Measurements from ENCODE around the gene LRRC8C.
A peak's percentile ranks its signal among the peaks of the same experiment; 100 is the strongest.

LRRC8C gene

DNA sequence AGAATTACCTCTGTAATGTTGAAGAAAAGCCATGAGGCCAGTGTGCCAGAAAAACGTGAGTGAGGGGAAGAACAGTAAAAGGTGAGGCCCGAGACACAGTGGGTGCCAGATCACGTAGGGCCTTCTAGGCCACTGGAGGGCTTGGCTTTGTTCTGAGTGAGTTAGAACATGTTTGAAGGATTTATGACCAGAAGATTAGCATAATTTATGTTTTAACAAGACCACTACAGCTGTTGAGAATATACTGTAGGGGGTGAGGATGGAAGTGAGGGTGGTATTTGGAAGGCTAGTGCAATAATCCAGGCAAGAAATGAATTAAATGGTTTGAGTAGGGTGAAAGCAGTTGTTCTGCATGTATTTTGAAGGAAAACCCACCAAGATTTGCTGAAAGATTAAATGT lies 56.3 kb downstream of the LRRC8C start:
- Histone ChIP-seq H3K36me3 (ENCODE audit: control insufficient read depth in 1 of 2, insufficient read depth in 2 of 2, low read length in 2 of 2) (no peaks in the 10 kb centered on the region), H3K79me2 (ENCODE audit: control insufficient read depth, insufficient read depth, low read length, poor library complexity) (no peaks in the 10 kb centered on the region), H2BK5ac (ENCODE audit: low read depth, low read length, poor library complexity) (no peak overlapping the region), H3K18ac (ENCODE audit: low read length) (no peak overlapping the region), H3K27me3 (ENCODE audit: insufficient read depth, low read length) (no peaks in the 10 kb centered on the region), H4K8ac (ENCODE audit: low read depth, low read length) (no peak overlapping the region), H3K9me3 (ENCODE audit: insufficient read depth, low read depth, low read length) (no peaks in the 10 kb centered on the region), H4K91ac (ENCODE audit: low read depth, low read length) (no peak overlapping the region), H3K4me2 (ENCODE audit: low read length) (no peak overlapping the region), H3K9ac (ENCODE audit: low read length) (no peak overlapping the region), H2AFZ (ENCODE audit: insufficient read depth, low read length, poor library complexity) (no peak overlapping the region), H3K23ac (ENCODE audit: low read length) (no peak overlapping the region), H2AK5ac (ENCODE audit: low read length) (no peak overlapping the region), H3K4me1 (ENCODE audit: control insufficient read depth in 1 of 2, insufficient read depth in 2 of 2, low read length in 2 of 2) (peaks cover 0 to 4% of the 10 kb centered on the region in 2 experiments), H3K4me3 (ENCODE audit: low read depth, low read length) (no peak overlapping the region), H3K14ac (ENCODE audit: low read length) (no peak overlapping the region), H2BK12ac (ENCODE audit: low read length) (no peak overlapping the region), H4K12ac (ENCODE audit: low read depth, low read length) (no peak overlapping the region), H3K4ac (ENCODE audit: low read depth, low read length) (no peak overlapping the region), H2BK120ac (ENCODE audit: insufficient read depth, low read length, poor library complexity) (no peak overlapping the region), H3K79me1 (ENCODE audit: low read length) (no peaks in the 10 kb centered on the region), H3K27ac (ENCODE audit: low read depth, low read length) (no peak overlapping the region)
- no CpG with 5 or more reads among the region's 3 CpGs for WGBS (ENCODE audit: extremely low coverage, insufficient coverage, insufficient read length)
- DNase-seq = no peak

GRCh38 chr1:89690595-89690994 lies 57.7 kb downstream of the LRRC8C start:
- Histone ChIP-seq H2BK12ac (ENCODE audit: low read length) (no peak overlapping the region), H2AK5ac (ENCODE audit: low read length) (no peak overlapping the region), H4K91ac (ENCODE audit: low read depth, low read length) (no peak overlapping the region), H3K4me3 (ENCODE audit: low read depth, low read length) (no peak overlapping the region), H3K18ac (ENCODE audit: low read length) (no peak overlapping the region), H3K4me1 (ENCODE audit: control insufficient read depth in 1 of 2, insufficient read depth in 2 of 2, low read length in 2 of 2) (peaks cover 0 to 4% of the 10 kb centered on the region in 2 experiments), H3K27ac (ENCODE audit: low read depth, low read length) (no peak overlapping the region), H3K27me3 (ENCODE audit: insufficient read depth, low read length) (no peaks in the 10 kb centered on the region), H3K9me3 (ENCODE audit: insufficient read depth, low read depth, low read length) (no peaks in the 10 kb centered on the region), H3K9ac (ENCODE audit: low read length) (no peak overlapping the region), H3K36me3 (ENCODE audit: control insufficient read depth in 1 of 2, insufficient read depth in 2 of 2, low read length in 2 of 2) (no peaks in the 10 kb centered on the region), H3K23ac (ENCODE audit: low read length) (no peak overlapping the region), H2AFZ (ENCODE audit: insufficient read depth, low read length, poor library complexity) (no peak overlapping the region), H3K14ac (ENCODE audit: low read length) (no peak overlapping the region), H2BK120ac (ENCODE audit: insufficient read depth, low read length, poor library complexity) (no peak overlapping the region), H4K12ac (ENCODE audit: low read depth, low read length) (no peak overlapping the region), H3K4me2 (ENCODE audit: low read length) (no peak overlapping the region), H3K4ac (ENCODE audit: low read depth, low read length) (no peak overlapping the region), H4K8ac (ENCODE audit: low read depth, low read length) (no peak overlapping the region), H2BK5ac (ENCODE audit: low read depth, low read length, poor library complexity) (no peak overlapping the region), H3K79me2 (ENCODE audit: control insufficient read depth, insufficient read depth, low read length, poor library complexity) (no peaks in the 10 kb centered on the region), H3K79me1 (ENCODE audit: low read length) (no peaks in the 10 kb centered on the region)
- DNase-seq = no peak
- WGBS (ENCODE audit: extremely low coverage, insufficient coverage, insufficient read length) = no CpG with 5 or more reads among the region's 4 CpGs

DNA sequence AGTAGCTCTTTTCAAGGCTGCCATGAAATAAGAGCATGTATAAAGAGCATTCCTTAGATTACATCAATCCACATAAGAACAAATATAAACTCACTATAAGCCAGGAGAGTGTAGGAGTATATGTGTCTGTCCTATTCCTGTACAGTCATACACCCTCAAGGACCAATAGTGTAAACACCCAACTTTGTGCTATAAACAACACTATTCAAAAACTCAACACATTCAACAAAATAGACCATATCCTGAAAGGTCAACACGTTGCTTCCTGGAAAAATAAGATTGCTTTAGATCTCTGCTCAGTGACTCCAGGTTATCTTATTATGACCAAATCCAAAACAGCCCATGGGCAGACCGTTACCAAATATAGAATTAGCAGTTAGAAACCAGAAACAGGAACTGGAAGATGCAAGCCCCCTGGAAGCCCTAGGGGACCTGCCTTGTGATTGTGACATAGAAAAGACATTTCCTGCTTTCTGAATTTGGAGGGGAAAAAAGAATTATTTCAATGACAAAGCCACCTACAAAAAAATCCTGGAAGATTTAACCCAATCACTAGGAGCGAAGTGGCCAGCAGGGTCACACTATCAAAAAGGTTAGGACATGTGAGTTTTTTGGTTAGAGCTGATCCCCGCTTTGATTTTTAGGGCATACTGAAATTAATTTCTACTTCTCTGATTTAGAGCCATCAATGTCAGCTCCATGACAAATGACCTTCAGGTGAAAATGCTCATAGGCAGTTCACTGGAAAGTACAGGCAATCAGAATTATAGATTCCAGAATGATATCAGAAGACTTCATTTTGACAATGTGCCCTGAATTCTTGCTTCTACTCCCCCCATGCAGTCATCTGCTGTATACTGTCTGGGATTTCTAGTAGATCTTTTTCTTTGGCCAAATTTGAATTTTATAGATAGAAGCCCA lies 59.9 kb downstream of the LRRC8C start:
- Histone ChIP-seq H3K79me2 (ENCODE audit: control insufficient read depth, insufficient read depth, low read length, poor library complexity) (no peaks in the 10 kb centered on the region), H3K36me3 (ENCODE audit: control insufficient read depth in 1 of 2, insufficient read depth in 2 of 2, low read length in 2 of 2) (no peaks in the 10 kb centered on the region), H3K23ac (ENCODE audit: low read length) (no peak overlapping the region)

DNA sequence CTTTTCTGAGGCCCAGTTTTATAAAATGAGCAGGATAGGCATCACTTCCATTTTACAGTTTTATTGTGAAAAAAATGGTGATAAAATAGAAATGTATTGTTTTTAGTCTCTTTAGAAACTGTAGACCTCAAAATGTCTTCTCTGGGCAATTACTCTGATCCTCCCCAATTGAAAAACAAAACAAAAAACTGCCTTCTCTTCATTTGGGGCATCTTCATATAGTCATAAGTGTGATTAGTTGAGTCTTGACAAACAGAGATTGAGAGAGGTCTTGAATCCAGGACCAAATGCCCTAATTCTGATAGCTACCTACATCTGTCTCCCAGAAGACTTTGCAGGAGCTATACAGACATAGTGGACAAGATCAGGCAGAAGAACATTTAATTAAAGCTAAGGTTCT lies 62.9 kb downstream of the LRRC8C start:
- Histone ChIP-seq H3K18ac (ENCODE audit: low read length) (no peak overlapping the region), H3K9ac (ENCODE audit: low read length) (no peak overlapping the region), H3K9me3 (ENCODE audit: insufficient read depth, low read depth, low read length) (no peaks in the 10 kb centered on the region), H3K4me3 (ENCODE audit: low read depth, low read length) (no peak overlapping the region), H4K8ac (ENCODE audit: low read depth, low read length) (no peak overlapping the region), H2BK120ac (ENCODE audit: insufficient read depth, low read length, poor library complexity) (no peak overlapping the region), H2AK5ac (ENCODE audit: low read length) (no peak overlapping the region), H4K12ac (ENCODE audit: low read depth, low read length) (no peak overlapping the region), H4K91ac (ENCODE audit: low read depth, low read length) (no peak overlapping the region), H2AFZ (ENCODE audit: insufficient read depth, low read length, poor library complexity) (no peak overlapping the region), H3K4ac (ENCODE audit: low read depth, low read length) (no peak overlapping the region), H3K27ac (ENCODE audit: low read depth, low read length) (no peak overlapping the region), H3K79me2 (ENCODE audit: control insufficient read depth, insufficient read depth, low read length, poor library complexity) (no peaks in the 10 kb centered on the region), H3K23ac (ENCODE audit: low read length) (no peak overlapping the region), H2BK5ac (ENCODE audit: low read depth, low read length, poor library complexity) (no peak overlapping the region), H2BK12ac (ENCODE audit: low read length) (no peak overlapping the region), H3K4me2 (ENCODE audit: low read length) (no peak overlapping the region), H3K36me3 (ENCODE audit: control insufficient read depth in 1 of 2, insufficient read depth in 2 of 2, low read length in 2 of 2) (no peaks in the 10 kb centered on the region), H3K14ac (ENCODE audit: low read length) (no peak overlapping the region), H3K27me3 (ENCODE audit: insufficient read depth, low read length) (no peaks in the 10 kb centered on the region), H3K79me1 (ENCODE audit: low read length) (no peaks in the 10 kb centered on the region), H3K4me1 (ENCODE audit: control insufficient read depth in 1 of 2, insufficient read depth in 2 of 2, low read length in 2 of 2) (peaks cover 0 to 4% of the 10 kb centered on the region in 2 experiments)
- DNase-seq = no peak

More for the DNA sequence above, 59.9 kb downstream of the LRRC8C start:
- Histone ChIP-seq H4K8ac (ENCODE audit: low read depth, low read length) (no peak overlapping the region), H3K9ac (ENCODE audit: low read length) (no peak overlapping the region), H3K4me2 (ENCODE audit: low read length) (no peak overlapping the region), H2AFZ (ENCODE audit: insufficient read depth, low read length, poor library complexity) (no peak overlapping the region), H3K4ac (ENCODE audit: low read depth, low read length) (no peak overlapping the region), H2BK12ac (ENCODE audit: low read length) (no peak overlapping the region), H3K18ac (ENCODE audit: low read length) (no peak overlapping the region), H3K14ac (ENCODE audit: low read length) (no peak overlapping the region), H3K4me3 (ENCODE audit: low read depth, low read length) (no peak overlapping the region), H3K9me3 (ENCODE audit: insufficient read depth, low read depth, low read length) (no peaks in the 10 kb centered on the region), H2AK5ac (ENCODE audit: low read length) (no peak overlapping the region), H3K27ac (ENCODE audit: low read depth, low read length) (no peak overlapping the region), H3K27me3 (ENCODE audit: insufficient read depth, low read length) (no peaks in the 10 kb centered on the region), H4K91ac (ENCODE audit: low read depth, low read length) (no peak overlapping the region), H3K79me1 (ENCODE audit: low read length) (no peaks in the 10 kb centered on the region), H3K4me1 (ENCODE audit: control insufficient read depth in 1 of 2, insufficient read depth in 2 of 2, low read length in 2 of 2) (peaks cover 0 to 4% of the 10 kb centered on the region in 2 experiments), H4K12ac (ENCODE audit: low read depth, low read length) (no peak overlapping the region), H2BK5ac (ENCODE audit: low read depth, low read length, poor library complexity) (no peak overlapping the region), H2BK120ac (ENCODE audit: insufficient read depth, low read length, poor library complexity) (no peak overlapping the region)
- no CpG with 5 or more reads among the region's 4 CpGs for WGBS (ENCODE audit: extremely low coverage, insufficient coverage, insufficient read length)
- DNase-seq = peak in 1 of 2 donors; percentile 9
